ENCODE results near the gene MSGN1. TPM values are rescaled to one million over a fixed set of nuclear protein-coding genes. Genes with fewer than 3 reads are reported as not detected.

The MSGN1 gene
- total RNA-seq, 4 donors from 2014 or later = 1.3 TPM; not detected in 3

GRCh38 chr2:17780546-17780945, 35.7 kb upstream of the MSGN1 start:
- TF ChIP-seq POLR2AphosphoS5 (IDR thresholded peaks at IDR 0.05) (no peak), POLR2A (IDR thresholded peaks at IDR 0.05) (no peak), EP300 (IDR thresholded peaks at IDR 0.05; ENCODE audit: low read depth) (no peak)
- H3K36me3 ChIP-seq = peaks cover 0 to 11% (median 5%) of the 10 kb centered on the region in 4 donors
- H3K27ac ChIP-seq = no peak overlapping the region
- H3K4me1 ChIP-seq = no peaks in the 10 kb centered on the region
- no peaks in the 10 kb centered on the region for H3K27me3 ChIP-seq
- WGBS, 2 donors (ENCODE audit: low coverage in 1 of 2) = 82 to 95% methylated on average over 1 of the region's 1 CpG
- no peak overlapping the region for H3K4me3 ChIP-seq
- in situ Hi-C loops (cut with MboI; ENCODE audit: low pct_ligation_motif_present in 1 of 4, low pct_unique_long_range_greater_than_20kb in 1 of 4, low sequenced_read_pairs in 3 of 4) = no loop called here
- intact Hi-C loops (cut with DNase I; ENCODE audit: low total_unique reads) = no loop called here
- no peak for DNase-seq
- H3K9me3 ChIP-seq = no peaks in the 10 kb centered on the region

GRCh38 chr2:17781482-17781881, 34.8 kb upstream of the MSGN1 start:
- DNase-seq = no peak
- TF ChIP-seq EP300 (IDR thresholded peaks at IDR 0.05; ENCODE audit: low read depth) (no peak), POLR2AphosphoS5 (IDR thresholded peaks at IDR 0.05) (no peak), POLR2A (IDR thresholded peaks at IDR 0.05) (no peak), CTCF (IDR thresholded peaks at IDR 0.05) (no peak)
- H3K27ac ChIP-seq = no peak overlapping the region
- H3K27me3 ChIP-seq = no peaks in the 10 kb centered on the region
- H3K4me3 ChIP-seq = no peak overlapping the region
- intact Hi-C loops (cut with DNase I; ENCODE audit: low total_unique reads) = no loop called here
- in situ Hi-C loops (cut with MboI; ENCODE audit: low pct_ligation_motif_present in 1 of 4, low pct_unique_long_range_greater_than_20kb in 1 of 4, low sequenced_read_pairs in 3 of 4) = no loop called here
- peaks cover 0 to 11% (median 5%) of the 10 kb centered on the region in 4 donors for H3K36me3 ChIP-seq
- WGBS, 2 donors (ENCODE audit: low coverage in 1 of 2) = 80 to 92% methylated on average over 1 of the region's 1 CpG
- no peaks in the 10 kb centered on the region for H3K9me3 ChIP-seq
- H3K4me1 ChIP-seq = no peaks in the 10 kb centered on the region

- no peak overlapping the region for H3K27ac ChIP-seq
- in situ Hi-C loops (cut with MboI; ENCODE audit: low pct_ligation_motif_present in 1 of 4, low pct_unique_long_range_greater_than_20kb in 1 of 4, low sequenced_read_pairs in 3 of 4) = no loop called here
- no peak for DNase-seq
- H3K27me3 ChIP-seq = no peaks in the 10 kb centered on the region
- H3K4me1 ChIP-seq = peaks cover 0 to 4% (median 0%) of the 10 kb centered on the region in 4 donors
- TF ChIP-seq CTCF (IDR thresholded peaks at IDR 0.05) (no peak), POLR2AphosphoS5 (IDR thresholded peaks at IDR 0.05) (no peak), EP300 (IDR thresholded peaks at IDR 0.05; ENCODE audit: low read depth) (no peak), POLR2A (IDR thresholded peaks at IDR 0.05) (no peak)
- peaks cover 0 to 2% (median 0%) of the 10 kb centered on the region in 4 donors for H3K36me3 ChIP-seq
- H3K9me3 ChIP-seq = no peaks in the 10 kb centered on the region
- intact Hi-C loops (cut with DNase I; ENCODE audit: low total_unique reads) = no loop called here
- WGBS, 2 donors (ENCODE audit: low coverage in 1 of 2) = 67 to 85% methylated on average over 1 to 3 of the region's 3 CpGs
- no peak overlapping the region for H3K4me3 ChIP-seq
Observed at GRCh38 chr2:17786727-17787126, 29.5 kb upstream of the MSGN1 start.

- Histone ChIP-seq H3K27ac (no peak overlapping the region), H3K9me3 (no peaks in the 10 kb centered on the region), H3K4me1 (peaks cover 0 to 17% (median 7%) of the 10 kb centered on the region in 4 donors), H3K4me3 (no peak overlapping the region), H3K27me3 (no peaks in the 10 kb centered on the region), H3K36me3 (no peaks in the 10 kb centered on the region)
- intact Hi-C loops (cut with DNase I; ENCODE audit: low total_unique reads) (no loop called here), in situ Hi-C loops (cut with MboI; ENCODE audit: low pct_ligation_motif_present in 1 of 4, low pct_unique_long_range_greater_than_20kb in 1 of 4, low sequenced_read_pairs in 3 of 4) (no loop called here)
- 57 to 72% methylated on average over 1 to 4 of the region's 4 CpGs for WGBS, 2 donors (ENCODE audit: low coverage in 1 of 2)
- TF ChIP-seq CTCF (IDR thresholded peaks at IDR 0.05) (no peak), POLR2AphosphoS5 (IDR thresholded peaks at IDR 0.05) (no peak), EP300 (IDR thresholded peaks at IDR 0.05; ENCODE audit: low read depth) (no peak), POLR2A (IDR thresholded peaks at IDR 0.05) (no peak)
- no peak for DNase-seq
Observed at GRCh38 chr2:17788773-17789172, 27.5 kb upstream of the MSGN1 start.

- Histone ChIP-seq H3K4me3 (no peak overlapping the region), H3K27me3 (no peaks in the 10 kb centered on the region), H3K27ac (no peak overlapping the region), H3K36me3 (no peaks in the 10 kb centered on the region), H3K9me3 (no peaks in the 10 kb centered on the region), H3K4me1 (peaks cover 0 to 20% (median 9%) of the 10 kb centered on the region in 4 donors)
- DNase-seq = no peak
- TF ChIP-seq POLR2A (IDR thresholded peaks at IDR 0.05) = no peak
- no peak for TF ChIP-seq CTCF (IDR thresholded peaks at IDR 0.05)
- TF ChIP-seq POLR2AphosphoS5 (IDR thresholded peaks at IDR 0.05) = no peak
- no peak for TF ChIP-seq EP300 (IDR thresholded peaks at IDR 0.05; ENCODE audit: low read depth)
- in situ Hi-C loops (cut with MboI; ENCODE audit: low pct_ligation_motif_present in 1 of 4, low pct_unique_long_range_greater_than_20kb in 1 of 4, low sequenced_read_pairs in 3 of 4) = no loop called here
- WGBS, 2 donors (ENCODE audit: low coverage in 1 of 2) = 29 to 33% methylated on average over 1 of the region's 1 CpG
- intact Hi-C loops (cut with DNase I; ENCODE audit: low total_unique reads) = no loop called here
Observed at GRCh38 chr2:17790536-17790935, 25.7 kb upstream of the MSGN1 start.
